ENCODE data around the gene EXOC7.

EXOC7 gene, protein sequence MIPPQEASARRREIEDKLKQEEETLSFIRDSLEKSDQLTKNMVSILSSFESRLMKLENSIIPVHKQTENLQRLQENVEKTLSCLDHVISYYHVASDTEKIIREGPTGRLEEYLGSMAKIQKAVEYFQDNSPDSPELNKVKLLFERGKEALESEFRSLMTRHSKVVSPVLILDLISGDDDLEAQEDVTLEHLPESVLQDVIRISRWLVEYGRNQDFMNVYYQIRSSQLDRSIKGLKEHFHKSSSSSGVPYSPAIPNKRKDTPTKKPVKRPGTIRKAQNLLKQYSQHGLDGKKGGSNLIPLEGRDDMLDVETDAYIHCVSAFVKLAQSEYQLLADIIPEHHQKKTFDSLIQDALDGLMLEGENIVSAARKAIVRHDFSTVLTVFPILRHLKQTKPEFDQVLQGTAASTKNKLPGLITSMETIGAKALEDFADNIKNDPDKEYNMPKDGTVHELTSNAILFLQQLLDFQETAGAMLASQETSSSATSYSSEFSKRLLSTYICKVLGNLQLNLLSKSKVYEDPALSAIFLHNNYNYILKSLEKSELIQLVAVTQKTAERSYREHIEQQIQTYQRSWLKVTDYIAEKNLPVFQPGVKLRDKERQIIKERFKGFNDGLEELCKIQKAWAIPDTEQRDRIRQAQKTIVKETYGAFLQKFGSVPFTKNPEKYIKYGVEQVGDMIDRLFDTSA

DNA sequence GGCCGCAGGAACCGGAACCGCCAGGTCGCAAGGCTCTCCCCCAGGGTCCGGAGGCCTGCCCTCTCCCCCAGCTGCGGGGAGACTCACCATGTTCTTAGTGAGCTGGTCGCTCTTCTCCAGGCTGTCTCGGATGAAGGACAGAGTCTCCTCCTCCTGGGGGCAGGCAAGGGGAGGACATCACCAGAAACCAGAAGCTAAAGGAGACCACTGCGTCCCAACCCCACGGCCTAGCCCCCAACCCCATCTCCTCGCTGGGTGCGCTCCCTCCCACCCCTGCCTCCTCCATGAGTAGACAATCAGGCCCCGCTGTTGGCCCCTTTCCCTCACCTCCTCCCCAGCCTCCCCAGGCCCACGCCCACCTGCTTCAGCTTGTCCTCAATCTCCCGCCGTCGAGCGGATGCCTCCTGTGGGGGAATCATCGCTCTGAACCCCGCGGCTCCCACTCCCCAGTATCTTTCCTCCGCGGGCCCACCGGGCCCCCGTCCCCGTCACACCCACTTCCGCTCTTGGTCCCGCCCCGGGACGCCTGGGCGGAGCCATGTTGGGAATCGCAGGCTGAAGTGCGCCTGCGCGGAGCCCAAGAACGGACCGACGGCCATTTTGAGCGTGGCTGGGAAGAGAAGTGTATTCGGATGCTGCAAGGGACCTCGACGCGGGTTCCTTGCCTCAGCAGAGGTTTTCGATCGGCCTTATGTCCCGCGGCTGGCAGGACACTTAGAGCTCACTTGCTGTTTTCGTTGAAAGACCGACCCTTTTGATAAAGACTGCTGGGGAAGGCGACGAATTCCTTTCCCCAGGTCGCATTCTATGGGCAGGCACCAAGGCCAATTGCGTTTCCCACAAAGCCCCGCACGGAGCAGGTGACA lies at the start of gene EXOC7:
TSS of gene EXOC7 (minus strand) at position 514 of the 866 bp plus-strand sequence. CDS start at position 419, 95 bp downstream.
- TF ChIP-seq, protein P1, sequence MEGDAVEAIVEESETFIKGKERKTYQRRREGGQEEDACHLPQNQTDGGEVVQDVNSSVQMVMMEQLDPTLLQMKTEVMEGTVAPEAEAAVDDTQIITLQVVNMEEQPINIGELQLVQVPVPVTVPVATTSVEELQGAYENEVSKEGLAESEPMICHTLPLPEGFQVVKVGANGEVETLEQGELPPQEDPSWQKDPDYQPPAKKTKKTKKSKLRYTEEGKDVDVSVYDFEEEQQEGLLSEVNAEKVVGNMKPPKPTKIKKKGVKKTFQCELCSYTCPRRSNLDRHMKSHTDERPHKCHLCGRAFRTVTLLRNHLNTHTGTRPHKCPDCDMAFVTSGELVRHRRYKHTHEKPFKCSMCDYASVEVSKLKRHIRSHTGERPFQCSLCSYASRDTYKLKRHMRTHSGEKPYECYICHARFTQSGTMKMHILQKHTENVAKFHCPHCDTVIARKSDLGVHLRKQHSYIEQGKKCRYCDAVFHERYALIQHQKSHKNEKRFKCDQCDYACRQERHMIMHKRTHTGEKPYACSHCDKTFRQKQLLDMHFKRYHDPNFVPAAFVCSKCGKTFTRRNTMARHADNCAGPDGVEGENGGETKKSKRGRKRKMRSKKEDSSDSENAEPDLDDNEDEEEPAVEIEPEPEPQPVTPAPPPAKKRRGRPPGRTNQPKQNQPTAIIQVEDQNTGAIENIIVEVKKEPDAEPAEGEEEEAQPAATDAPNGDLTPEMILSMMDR (IDR thresholded peaks at IDR 0.05; ENCODE audit: low read depth, low read length), result no peak; the same call in 1 of the 2 replicates
- peak; percentile 77 for DNase-seq (ENCODE audit: extremely low read depth, low read depth)

DNA sequence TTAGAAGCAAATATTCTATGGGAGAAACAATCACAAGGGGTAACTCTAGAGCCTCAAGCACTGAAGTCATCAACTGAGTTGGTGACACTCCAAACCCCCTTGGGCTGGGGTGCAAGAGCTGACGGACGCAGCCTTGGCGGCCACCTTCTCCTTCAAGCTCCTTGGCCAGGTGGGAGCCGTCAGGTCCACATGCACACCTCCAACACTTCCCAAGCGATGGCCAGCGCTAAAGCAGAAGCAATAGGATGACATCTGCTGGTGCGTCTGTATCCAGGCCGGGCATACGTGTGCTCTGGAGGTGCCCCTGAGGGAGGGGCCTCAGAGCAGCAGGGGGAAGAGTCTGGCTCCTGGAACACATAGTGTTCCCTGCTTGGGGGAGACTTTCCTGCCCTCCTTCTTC lies 49.6 kb upstream of the EXOC7 start:
- DNase-seq (ENCODE audit: extremely low read depth, low read depth), result no peak
- TF ChIP-seq, protein P1 (IDR thresholded peaks at IDR 0.05; ENCODE audit: low read depth, low read length), result no peak

DNA sequence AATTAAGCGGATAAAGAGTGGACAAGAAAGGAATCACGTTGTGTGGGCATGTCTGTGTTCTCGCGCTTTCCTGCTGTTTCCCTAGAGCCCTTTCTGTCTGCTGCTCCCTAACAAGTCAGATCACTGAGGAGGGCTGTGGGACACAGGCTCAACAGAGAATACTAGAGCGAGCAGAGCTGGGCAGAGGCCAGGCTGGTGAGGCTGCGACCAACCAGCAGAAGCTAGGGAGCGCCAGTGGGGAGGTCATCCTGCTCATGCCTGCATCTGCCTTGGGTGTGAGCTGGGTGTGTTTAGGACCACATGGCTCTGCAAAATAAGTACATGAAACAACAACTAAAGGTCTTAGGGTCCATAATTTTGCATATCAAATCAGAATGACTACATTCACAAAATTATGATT lies 49.0 kb upstream of the EXOC7 start:
- TF ChIP-seq, protein P1 (IDR thresholded peaks at IDR 0.05; ENCODE audit: low read depth, low read length), result no peak
- no peak for DNase-seq (ENCODE audit: extremely low read depth, low read depth)

DNA sequence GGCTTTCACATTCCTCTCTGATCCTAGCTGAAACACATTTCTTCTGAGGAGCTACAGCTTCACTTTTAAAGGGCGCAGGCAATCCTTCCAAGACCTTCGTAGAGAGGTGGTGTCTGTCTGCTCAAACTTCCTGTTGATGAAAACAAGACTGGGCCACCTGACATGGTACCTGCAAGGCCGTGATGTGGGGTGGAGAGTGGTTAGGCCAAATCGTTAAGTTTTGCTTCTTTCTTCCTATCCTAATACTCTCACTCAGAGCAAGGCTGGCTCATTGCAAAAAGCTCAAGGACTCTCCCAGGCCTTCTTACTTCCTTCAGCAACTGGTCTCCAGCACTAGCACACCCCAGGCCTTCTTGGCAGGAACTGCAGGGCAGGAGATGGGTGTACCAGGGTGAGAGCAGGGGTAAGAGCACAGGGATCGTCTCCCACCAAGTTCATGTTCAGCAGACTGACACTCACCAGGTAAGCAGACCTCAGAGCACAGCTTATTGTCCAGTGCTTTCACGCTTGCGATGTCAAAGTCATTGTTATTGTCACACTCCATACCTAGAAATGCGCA lies 48.4 kb upstream of the EXOC7 start:
- no peak for DNase-seq (ENCODE audit: extremely low read depth, low read depth)
- TF ChIP-seq, protein P1 (IDR thresholded peaks at IDR 0.05; ENCODE audit: low read depth, low read length), result no peak

DNA sequence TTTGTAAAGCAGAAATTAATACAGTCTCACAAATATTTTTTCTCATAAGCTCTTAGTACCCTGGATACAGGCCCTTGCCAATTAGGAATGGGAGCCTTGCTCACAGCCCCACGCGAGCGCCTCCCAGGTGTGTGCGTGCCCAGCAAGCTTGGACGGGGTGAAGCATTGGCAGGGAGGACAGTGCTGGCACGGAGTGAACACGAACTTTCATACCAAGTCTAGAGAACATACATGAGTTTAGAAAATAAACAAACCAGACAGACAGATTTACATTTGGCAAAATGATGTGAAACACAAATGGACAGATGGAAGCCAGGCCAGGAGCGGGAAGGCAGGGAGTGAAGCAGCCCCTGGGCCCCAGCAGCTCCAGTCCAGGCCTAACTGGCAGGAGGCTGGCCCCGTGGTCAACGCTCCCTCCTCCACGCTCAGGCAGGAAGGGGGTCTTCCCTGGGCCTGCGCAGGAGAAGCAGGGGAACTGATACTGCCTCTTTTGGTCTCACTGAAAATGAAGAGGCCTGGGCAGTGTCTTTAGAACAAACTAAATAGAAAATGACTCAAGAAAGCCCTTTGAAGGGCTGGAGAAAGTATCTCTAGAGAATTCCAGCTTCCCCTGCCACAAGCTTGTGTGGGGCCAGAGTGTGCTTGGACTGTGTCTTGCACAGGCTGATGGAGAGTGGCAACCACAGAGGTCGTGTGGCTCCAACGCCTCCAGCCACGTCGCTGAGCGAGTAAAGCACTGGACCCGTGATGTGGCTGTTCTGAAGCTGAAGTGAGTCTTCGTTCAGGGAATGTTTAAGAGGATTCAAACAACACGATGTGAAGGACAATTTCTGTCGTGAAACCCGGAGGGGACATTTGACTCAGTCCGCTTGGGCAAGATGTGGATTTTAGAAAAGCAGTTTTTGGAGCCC lies 47.4 kb upstream of the EXOC7 start:
- no peak for DNase-seq (ENCODE audit: extremely low read depth, low read depth)
- TF ChIP-seq, protein P1 (IDR thresholded peaks at IDR 0.05; ENCODE audit: low read depth, low read length), result no peak

DNA sequence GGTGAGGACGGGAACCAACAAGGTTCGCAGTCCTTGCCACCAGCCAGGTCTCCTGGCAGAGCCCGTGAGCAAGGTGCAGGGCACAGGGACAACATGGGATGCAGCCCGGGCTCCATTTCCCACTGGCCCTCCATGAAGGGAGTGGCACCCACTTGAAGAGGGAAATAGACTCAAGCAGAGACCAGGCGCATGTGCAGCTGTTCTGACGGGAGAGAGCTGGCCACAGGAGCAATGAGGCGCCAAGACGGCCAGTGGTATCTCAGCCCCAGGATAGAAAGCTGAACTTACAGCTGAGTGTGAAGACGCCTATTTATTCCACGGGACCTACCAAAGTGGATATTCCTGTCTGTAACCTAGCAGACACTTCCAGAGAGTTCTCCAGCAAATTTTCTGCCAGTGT lies 45.6 kb upstream of the EXOC7 start:
- TF ChIP-seq, protein P1 (IDR thresholded peaks at IDR 0.05; ENCODE audit: low read depth, low read length), result no peak
- no peak for DNase-seq (ENCODE audit: extremely low read depth, low read depth)
